HG02588 (cell line): ENCODE measurements around the gene PTPRQ.
"Not testable (repeated sequence)": the region's sequence is repeated elsewhere in the genome, so short reads cannot be mapped to it uniquely, and the experiment has no call there.

Experiments used
- ATAC-seq: cut with Tn5 transposase; IDR thresholded peaks from one replicate; pipeline ENCODE4 v1.9.1; 2021; ENCODE audit warnings: mild to moderate bottlenecking, moderate library complexity; ENCODE audit not compliant: unreplicated experiment

Gene PTPRQ

DNA sequence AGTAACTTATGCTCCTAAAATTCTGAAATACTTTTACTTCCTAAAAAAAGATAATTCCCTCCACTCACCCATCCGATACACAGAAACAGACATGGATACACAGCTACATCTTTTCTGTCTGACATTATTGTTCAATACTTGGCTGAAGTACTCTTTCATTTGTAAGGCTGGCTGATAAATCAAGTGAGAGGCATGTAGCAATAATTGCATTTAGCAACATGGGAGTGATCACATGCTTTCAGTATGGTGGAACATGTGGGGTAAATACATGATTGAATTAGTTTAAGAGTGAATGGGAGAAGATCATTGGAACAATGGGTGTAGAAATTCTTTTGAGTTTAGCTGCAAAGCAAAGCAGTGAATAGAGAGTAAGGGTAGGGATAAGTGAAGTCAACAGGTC is 25.6 kb downstream of the PTPRQ start:
- ATAC-seq, result no peak

DNA sequence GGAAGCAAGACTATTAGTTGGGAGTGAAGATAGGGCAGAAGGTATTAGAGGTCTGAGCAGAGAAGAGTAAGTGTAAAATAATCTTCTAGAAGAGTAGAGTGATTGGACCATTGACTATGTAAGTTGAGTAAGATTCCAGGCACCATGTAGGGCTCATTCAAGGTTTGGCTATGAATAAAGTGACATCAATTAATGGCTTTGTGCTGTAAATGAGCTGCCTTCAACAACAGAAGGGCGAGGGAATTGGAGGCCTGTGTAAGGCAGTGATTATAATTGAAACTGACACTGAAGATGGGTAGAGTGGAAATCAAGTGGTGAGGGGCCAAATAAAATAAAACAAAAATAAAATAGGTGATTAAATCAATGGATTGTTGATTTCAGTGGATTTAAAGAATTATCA is 26.4 kb downstream of the PTPRQ start:
- no peak for ATAC-seq

- no peak for ATAC-seq
Observed at GRCh38 chr12:80472236-80472635, 28.2 kb downstream of the PTPRQ start.

DNA sequence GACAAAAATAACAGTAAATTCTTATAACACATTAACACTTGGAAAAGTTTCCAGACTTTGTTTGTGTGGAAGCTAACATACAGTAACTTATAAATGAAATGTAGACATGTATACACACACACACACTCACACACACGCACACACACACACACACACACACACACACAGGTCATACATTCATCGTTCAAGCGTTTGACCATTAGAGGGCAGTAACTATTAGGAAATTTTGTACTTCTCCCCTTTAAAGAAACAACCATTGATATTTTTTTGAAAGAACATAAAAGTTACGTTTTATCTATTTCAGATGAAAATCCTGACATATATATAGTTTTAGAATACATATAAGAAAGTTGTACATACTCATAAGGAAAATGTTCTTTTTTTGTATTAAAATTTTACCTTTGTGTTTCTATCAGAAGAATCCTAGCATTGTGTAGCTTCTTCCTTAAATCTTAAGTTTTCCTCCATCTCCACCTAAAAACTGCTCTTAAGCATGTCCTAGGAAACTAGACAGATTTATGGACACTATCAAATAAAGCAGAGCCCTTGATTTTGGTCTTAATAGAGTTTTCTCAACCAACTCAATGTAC is 29.0 kb downstream of the PTPRQ start:
- peak; percentile 60 for ATAC-seq

- not testable (repeated sequence) for ATAC-seq
Observed at GRCh38 chr12:80477521-80478145, 33.6 kb downstream of the PTPRQ start.

GRCh38 chr12:80484746-80485145 is 40.7 kb downstream of the PTPRQ start:
- no peak for ATAC-seq

DNA sequence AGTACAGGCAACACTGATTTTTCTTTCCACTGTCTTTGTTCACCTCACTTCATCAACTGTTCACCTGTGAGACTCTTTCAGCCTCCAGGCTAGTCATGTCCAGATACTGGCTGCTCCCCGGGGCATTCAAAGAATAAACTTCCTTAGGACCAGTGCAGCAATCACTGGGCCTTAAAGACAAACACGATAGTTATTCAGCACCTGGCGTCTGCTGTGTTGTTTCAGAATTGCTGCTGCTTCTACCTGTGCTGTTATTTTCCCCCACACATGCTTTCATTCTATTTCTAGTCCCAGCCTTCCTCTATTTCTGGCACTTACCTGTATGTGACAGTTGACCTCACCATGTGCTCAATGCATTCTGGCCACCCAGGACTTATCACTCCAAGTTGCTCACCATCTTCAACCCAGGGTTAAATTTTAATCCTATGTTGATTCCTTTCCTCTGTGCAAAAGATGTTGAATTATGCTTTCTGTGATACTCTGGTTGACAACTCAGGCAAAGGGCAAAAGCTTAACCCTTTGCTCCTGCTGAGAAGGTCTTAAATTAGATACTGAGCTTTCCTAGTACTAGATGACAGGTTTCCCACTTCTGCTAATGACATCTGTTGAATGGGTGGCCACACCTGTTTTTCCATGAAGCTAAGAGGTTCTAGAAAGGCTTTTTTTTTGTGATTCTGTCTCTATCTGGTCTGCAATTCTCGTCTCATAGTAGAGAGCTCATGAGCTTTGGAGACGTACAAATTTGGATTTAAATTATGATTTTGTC is 41.4 kb downstream of the PTPRQ start:
- ATAC-seq, result no peak

- no peak for ATAC-seq
Observed at GRCh38 chr12:80490329-80490728, 46.3 kb downstream of the PTPRQ start.

GRCh38 chr12:80491166-80491565 is 47.1 kb downstream of the PTPRQ start:
- ATAC-seq, result no peak

- ATAC-seq, result no peak
Observed at GRCh38 chr12:80493466-80493865, 49.4 kb downstream of the PTPRQ start.

DNA sequence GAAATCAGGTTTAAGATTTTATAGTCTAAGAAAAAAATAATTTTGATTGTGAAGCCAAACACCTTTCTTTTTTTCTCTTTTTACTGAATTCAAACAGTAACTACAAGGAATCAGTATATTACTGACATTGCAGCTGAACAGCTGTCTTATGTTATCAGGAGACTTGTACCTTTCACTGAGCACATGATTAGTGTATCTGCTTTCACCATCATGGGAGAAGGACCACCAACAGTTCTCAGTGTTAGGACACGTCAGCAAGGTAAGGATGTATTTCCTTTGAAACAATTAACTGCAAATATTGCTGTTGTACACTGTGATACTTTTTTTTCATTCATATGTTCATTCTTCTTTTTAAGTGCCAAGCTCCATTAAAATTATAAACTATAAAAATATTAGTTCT is 50.8 kb downstream of the PTPRQ start:
- no peak for ATAC-seq

- ATAC-seq, result no peak
Observed at GRCh38 chr12:80498059-80498728, 54.2 kb downstream of the PTPRQ start.

- ATAC-seq, result no peak
Observed at GRCh38 chr12:80504389-80505163, 60.5 kb downstream of the PTPRQ start.

DNA sequence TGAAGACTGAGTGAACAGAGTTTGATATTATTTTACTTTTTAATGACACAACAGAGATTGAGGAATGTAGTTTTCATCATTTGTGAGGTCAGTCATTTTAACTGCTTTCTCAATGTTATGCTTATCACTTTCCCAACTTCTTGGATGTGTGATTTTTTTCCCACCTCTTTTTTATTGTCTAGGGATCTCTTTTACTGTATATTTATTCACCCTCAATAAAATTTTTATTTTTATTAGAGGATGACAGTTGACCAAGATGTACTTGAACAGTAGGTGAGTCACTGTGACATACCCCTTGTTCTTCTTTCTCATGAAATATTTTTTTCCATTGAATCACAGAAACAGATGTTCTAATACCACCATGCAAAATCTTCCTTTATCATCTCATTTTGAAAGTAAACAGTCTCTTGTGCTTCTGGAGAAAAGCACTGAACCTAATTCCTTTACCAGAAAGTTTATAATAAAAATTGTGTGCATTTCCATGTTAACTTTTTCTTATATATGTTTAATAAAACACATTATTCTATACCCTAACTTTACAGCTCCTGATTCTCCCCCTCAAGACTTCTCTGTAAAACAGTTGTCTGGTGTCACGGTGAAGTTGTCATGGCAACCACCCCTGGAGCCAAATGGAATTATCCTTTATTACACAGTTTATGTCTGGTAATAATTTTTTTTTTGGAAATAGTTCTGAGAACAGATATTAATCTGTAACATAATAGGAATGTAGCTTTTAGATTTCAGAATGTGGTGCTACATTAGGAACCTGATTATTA is 65.9 kb downstream of the PTPRQ start:
- no peak for ATAC-seq

GRCh38 chr12:80512781-80513180 is 68.7 kb downstream of the PTPRQ start:
- no peak for ATAC-seq

DNA sequence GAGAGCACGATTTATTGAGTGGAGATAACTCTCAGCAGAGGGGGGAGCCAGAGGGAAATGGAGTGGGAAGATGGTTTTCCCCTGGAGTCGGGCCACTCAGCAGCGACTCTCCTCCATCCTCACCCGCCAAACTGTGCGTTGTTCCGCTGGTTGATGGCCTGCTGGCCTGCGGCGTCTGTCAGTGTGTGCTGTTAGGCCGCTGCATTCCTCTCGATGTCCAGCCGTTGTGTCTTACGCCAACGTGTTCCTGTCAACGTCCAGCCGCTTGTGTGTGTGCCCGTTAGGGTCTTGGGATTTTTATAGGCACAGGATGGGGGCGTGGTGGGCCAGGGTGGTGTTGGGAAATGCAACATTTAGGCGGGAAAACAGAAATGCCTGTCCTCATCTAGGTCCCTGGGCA is 69.2 kb downstream of the PTPRQ start:
- ATAC-seq, result no peak

DNA sequence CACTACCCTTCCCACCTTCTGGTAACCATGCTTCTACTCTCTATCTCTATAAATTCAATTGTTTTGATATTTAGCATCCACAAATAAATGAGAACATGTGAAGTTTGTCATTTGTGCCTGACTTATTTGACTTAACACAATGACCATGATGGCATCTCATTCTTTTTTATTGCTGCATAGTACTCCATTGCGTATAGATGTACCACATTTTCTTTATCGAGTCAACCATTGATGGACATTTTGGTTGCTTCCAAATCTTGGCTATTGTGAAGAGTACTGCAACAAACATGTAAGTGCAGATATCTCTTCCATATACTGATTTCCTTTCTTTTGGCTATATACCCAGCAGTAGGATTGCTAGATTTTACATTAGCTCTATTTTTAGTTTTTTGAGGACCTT is 73.6 kb downstream of the PTPRQ start:
- no peak for ATAC-seq

DNA sequence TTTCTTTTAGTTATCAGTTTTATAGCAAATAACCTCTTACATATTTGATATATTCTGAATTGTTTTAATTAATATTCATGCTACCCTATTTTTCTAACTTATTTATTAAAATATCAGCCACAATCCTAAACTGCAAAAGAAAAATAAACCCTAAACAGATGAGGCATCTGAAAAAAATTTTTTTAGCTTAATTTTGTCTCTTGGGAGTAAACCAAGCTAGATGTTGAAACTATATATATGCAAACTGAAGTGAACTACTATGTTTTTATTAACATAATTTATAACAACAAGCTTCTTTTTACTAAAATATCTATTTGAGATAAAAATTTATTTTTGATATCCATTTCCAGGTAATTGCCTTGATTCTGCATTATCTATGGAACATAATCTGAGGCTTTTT is 87.6 kb downstream of the PTPRQ start:
- ATAC-seq, result no peak

DNA sequence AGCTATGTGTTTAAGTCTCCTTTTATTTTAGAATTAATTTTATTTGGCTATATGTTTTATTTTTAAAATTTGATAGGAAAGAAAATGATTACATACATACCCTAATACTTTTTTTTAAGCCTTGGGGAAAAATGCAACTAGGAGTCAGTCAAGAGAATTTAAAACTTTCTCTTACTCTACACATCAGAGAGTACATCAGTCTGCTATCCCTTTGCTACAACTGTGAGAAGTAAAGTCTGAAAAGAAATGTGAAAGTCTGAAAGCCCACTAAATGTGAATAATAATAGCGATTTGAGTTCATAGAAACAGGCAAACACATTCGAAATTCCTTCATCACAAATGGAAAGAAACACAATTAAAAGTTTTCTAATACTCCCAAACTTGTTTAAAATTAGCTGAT is 95.0 kb downstream of the PTPRQ start:
- ATAC-seq, result no peak

GRCh38 chr12:80549298-80549697 is 105.3 kb downstream of the PTPRQ start:
- no peak for ATAC-seq
